GM21526 (cell line): ENCODE results near the gene CXCR4.
"Not testable (repeated sequence)": the region's sequence is repeated elsewhere in the genome, so short reads cannot be mapped to it uniquely, and the experiment has no call there.

Experiments used
- ATAC-seq: cut with Tn5 transposase; IDR thresholded peaks from one replicate; pipeline ENCODE4 v1.9.1; 2021; ENCODE audit warnings: moderate library complexity; ENCODE audit not compliant: unreplicated experiment, low FRiP score

Gene CXCR4

DNA sequence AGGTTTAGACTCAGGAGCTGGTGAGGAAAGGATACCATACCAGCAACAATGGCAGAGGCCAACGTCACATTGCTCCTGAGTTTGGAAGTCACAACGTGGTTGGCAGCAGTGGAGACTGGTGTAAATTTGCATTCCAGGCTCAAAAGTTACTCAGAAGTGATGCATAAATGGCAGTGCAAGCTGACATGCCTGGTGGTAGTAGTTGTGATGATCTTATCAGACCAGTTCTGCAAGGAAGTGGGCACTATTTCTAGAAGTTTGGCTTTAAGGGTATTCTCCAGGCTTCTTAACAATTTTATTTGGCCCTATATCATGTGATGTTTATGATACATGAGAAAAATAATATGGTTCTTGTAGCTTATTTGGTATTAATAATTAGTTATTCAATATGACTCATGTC is 37.8 kb downstream of the CXCR4 start:
- ATAC-seq: no peak

GRCh38 chr2:136077107-136077506 is 40.8 kb downstream of the CXCR4 start:
- ATAC-seq: no peak

- ATAC-seq: no peak
Measured at GRCh38 chr2:136075476-136075875, 42.5 kb downstream of the CXCR4 start.

GRCh38 chr2:136072621-136073020 is 45.3 kb downstream of the CXCR4 start:
- no peak for ATAC-seq

DNA sequence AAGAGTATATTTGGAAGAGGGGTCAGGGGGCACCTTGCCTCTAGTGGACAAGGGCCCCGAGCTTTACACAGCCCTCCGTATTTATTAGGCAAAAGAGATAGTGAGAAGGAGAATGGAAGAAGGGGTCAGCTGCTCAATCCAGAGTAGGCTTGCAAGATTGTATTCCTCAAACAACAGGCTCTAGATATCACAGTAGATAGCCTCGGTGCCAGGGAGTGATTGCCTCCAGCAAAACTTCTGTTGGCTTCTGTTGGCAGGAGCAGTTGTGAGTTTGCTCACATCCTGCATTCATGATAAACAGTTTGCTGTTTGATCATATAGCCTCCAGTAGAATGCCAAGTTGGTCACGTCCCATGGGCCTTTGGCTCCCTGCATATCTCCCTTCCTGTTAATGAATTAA is 46.1 kb downstream of the CXCR4 start:
- not testable (repeated sequence) for ATAC-seq

GRCh38 chr2:136070913-136071312 is 47.0 kb downstream of the CXCR4 start:
- no peak for ATAC-seq

GRCh38 chr2:136069773-136070172 is 48.2 kb downstream of the CXCR4 start:
- no peak for ATAC-seq

- ATAC-seq: no peak
Measured at GRCh38 chr2:136068581-136069227, 49.2 kb downstream of the CXCR4 start.

DNA sequence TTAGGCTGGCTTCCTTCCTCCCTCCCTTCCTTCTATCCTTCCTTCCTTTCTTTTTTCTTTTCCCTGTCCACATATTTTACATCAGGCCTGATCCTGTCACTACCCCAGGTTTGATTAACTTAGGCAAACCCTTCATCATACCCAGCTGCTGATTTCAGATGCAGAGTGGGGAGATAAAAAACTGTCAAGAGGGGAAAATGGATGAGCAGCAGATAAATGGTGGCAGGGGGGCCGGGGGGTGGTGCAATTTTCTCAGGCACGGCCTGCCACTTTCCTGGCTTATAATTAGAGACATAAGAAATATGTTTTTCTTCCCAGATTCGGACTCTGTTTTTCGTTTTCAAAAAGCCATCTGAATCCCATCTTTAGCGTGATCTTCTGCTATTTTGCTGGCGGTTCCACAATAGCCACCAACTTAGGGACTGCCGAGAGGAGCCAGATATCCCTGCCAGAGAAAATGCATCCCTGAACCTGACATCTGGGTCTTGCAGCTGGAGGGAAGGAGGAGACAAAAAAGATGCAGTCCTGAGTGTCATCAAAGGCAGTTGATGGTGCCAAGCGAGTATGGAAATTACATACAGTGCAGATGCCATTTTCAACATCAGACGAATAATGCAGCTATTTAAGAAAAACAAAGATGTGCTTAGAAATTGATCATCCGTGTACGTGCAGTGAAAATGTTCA is 49.9 kb downstream of the CXCR4 start:
- ATAC-seq: no peak

DNA sequence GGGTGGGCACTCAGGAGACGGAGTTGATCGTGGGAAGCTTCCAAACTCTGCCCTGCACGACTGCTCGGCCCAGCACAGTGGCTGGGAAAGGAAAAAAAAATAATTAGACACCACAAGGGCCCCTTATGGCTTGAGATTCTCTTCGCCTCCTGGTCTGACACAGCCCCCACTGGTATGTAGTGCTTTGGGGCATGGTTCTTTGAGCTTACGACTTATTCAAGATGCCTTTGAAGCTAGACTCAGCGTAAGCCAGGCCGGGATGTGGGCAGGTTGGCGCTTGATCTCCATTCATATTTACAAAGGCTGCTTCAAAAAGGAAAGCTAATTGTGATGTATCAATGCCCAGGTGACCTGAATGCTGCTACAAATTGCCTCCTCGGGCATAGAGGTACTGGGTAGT is 50.5 kb downstream of the CXCR4 start:
- ATAC-seq: no peak

DNA sequence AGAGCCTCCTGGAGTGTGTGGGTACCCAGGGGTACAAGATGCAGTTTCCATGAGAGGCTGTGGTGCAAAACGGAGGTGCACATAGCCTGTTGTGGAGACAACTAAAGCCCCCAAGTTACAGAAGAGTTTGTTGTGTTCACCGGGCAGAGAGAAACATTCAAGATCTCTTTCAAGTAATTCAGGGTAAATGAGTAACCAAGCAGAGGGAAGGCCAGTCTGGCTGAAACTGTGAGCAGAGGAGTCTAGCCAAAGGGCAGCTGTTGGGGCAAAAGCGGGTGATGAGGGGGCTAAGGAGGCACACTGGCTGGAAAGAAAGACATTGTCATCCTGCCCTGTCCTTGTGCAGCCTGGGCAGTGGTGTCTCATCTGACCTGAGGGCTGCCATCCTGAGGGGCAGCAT is 52.0 kb downstream of the CXCR4 start:
- ATAC-seq: no peak

- ATAC-seq: no peak
Measured at GRCh38 chr2:136065384-136065783, 52.6 kb downstream of the CXCR4 start.
